NCI-H226 (cell line): Measurements from ENCODE around the gene TYW1B.
"Not testable (repeated sequence)": the region's sequence is repeated elsewhere in the genome, so short reads cannot be mapped to it uniquely, and the experiment has no call there.

Experiments
- DNase-seq: peaks from one replicate; pipeline ENCODE4 v3.0.0-alpha.2; 2015

Gene TYW1B

GRCh38 chr7:72816370-72817157 lies 11.4 kb downstream of the TYW1B start:
- DNase-seq = not testable (repeated sequence)

- DNase-seq = not testable (repeated sequence)
Observed at GRCh38 chr7:72810437-72810836, 17.6 kb downstream of the TYW1B start.

- DNase-seq = not testable (repeated sequence)
Observed at GRCh38 chr7:72808511-72808910, 19.5 kb downstream of the TYW1B start.

- DNase-seq = not testable (repeated sequence)
Observed at GRCh38 chr7:72806851-72807250, 21.1 kb downstream of the TYW1B start.

GRCh38 chr7:72805526-72806494 lies 22.2 kb downstream of the TYW1B start:
- peak; percentile 49 for DNase-seq

GRCh38 chr7:72803778-72804177 lies 24.2 kb downstream of the TYW1B start:
- DNase-seq = not testable (repeated sequence)

- not testable (repeated sequence) for DNase-seq
Observed at GRCh38 chr7:72801564-72801963, 26.4 kb downstream of the TYW1B start.

GRCh38 chr7:72795401-72795800 lies 32.6 kb downstream of the TYW1B start:
- not testable (repeated sequence) for DNase-seq

- DNase-seq = no peak
Observed at GRCh38 chr7:72793791-72794190, 34.2 kb downstream of the TYW1B start.

- DNase-seq = not testable (repeated sequence)
Observed at GRCh38 chr7:72790698-72791060, 37.3 kb downstream of the TYW1B start.

GRCh38 chr7:72790048-72790697 lies 37.8 kb downstream of the TYW1B start:
- DNase-seq = not testable (repeated sequence)

GRCh38 chr7:72785166-72785955 lies 42.6 kb downstream of the TYW1B start:
- peak; percentile 33 for DNase-seq

- peak; percentile 70 for DNase-seq
Observed at GRCh38 chr7:72783601-72784370, 44.2 kb downstream of the TYW1B start.

- no peak for DNase-seq
Observed at GRCh38 chr7:72781631-72782030, 46.4 kb downstream of the TYW1B start.

GRCh38 chr7:72781161-72781560 lies 46.8 kb downstream of the TYW1B start:
- no peak for DNase-seq

- DNase-seq = not testable (repeated sequence)
Observed at GRCh38 chr7:72780289-72780894, 47.6 kb downstream of the TYW1B start.

GRCh38 chr7:72777167-72777566 lies 50.8 kb downstream of the TYW1B start:
- DNase-seq = not testable (repeated sequence)

- not testable (repeated sequence) for DNase-seq
Observed at GRCh38 chr7:72772627-72773026, 55.4 kb downstream of the TYW1B start.

- DNase-seq = not testable (repeated sequence)
Observed at GRCh38 chr7:72766994-72767393, 61.0 kb downstream of the TYW1B start.

- DNase-seq = no peak
Observed at GRCh38 chr7:72760602-72761001, 67.4 kb downstream of the TYW1B start.

GRCh38 chr7:72754312-72754711 lies 73.7 kb downstream of the TYW1B start:
- DNase-seq = peak; percentile 34
